Measurements from ENCODE around the gene PLB1. TPM values are rescaled to one million over a fixed set of nuclear protein-coding genes. Genes with fewer than 3 reads are reported as not detected.

PLB1 gene
- total RNA-seq, 1 experiment from 2014 or later = 0.40 TPM

DNA sequence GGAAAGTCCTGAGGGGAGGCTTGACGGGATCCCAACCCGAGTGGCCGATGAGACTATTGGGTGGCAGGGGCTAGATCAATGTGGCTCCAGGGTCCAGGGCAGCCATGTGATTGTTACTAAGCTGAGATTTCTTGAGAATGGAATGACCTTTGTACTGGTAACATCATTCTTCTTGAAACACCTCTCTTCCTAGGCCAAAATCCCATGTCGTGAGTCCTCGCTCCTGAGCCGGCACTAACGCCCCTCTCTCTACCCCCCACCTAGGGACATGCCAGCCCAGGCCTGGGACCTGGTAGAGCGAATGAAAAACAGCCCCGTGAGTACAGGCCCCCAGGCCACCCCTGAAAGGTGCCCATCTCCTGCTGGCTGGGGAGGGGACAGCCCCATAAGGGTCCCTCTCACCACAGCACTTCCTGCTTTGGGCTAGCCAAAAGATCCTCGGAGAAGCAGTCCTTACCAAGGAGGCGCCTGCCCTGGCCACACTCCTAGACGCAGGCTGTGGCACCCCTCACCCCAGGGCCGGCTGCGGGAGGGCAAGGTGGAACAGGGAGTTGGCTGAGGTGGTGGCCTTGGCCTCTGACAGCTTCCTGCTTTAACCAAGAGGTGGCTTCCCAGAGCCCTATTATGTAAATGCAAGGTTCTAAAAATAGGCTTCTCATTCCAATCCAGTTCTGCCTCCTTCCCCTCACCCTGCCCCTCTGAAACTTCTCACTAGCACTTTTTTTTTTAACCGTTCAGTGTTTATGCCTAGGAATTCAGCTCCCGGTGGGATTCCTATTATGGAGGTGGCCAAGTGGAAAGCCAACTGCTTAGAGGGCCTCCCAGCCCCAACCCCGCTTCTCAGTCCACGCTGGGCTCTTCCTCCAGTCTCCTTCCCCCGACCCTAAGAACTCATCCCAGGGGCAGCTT is 129.2 kb downstream of the PLB1 start:
- H2AFZ ChIP-seq (ENCODE audit: low read length) = no peak overlapping the region

DNA sequence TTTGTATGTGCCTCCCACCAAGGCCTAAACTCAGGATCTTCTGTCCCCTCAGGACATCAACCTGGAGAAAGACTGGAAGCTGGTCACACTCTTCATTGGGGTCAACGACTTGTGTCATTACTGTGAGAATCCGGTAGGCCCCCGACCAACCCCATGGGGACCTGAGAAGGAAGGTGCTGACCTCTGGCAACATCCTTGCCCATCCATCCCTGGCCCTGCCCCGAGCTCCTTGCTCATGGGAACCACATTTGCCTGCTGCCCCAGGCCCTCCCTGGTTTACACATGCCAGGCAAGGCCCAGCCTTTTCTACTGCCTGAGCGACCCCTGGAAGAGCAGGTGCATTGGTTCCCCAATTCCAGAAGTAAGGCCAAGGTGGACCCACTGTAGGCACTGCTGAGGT is 130.5 kb downstream of the PLB1 start:
- intact Hi-C loops (cut with micrococcal nuclease) = no loop called here
- Histone ChIP-seq H3K9me3 (ENCODE audit: low read length) (no peaks in the 10 kb centered on the region), H3K79me2 (ENCODE audit: low read length) (no peaks in the 10 kb centered on the region), H4K20me1 (ENCODE audit: low read length) (no peaks in the 10 kb centered on the region), H2AFZ (ENCODE audit: low read length) (no peak overlapping the region), H3K27me3 (ENCODE audit: low read length) (no peaks in the 10 kb centered on the region), H3K4me1 (ENCODE audit: insufficient read depth, low read length) (peaks cover 9% of the 10 kb centered on the region), H3K36me3 (ENCODE audit: low read depth, low read length) (no peaks in the 10 kb centered on the region), H3K9ac (ENCODE audit: low read length) (no peak overlapping the region), H3K27ac (ENCODE audit: low read length) (no peak overlapping the region), H3K9me2 (replicated peaks; ENCODE audit: low read length) (no peaks in the 10 kb centered on the region), H3K4me2 (ENCODE audit: low read length) (no peak overlapping the region), H3F3A (ENCODE audit: low read length, unreplicated experiment) (no peaks in the 10 kb centered on the region), H3K4me3 (ENCODE audit: low read length) (no peak overlapping the region)
- CTCF ChIA-PET = no interaction called here
- DNase-seq = no peak
- TF ChIP-seq EZH2phosphoT487 (IDR thresholded peaks at IDR 0.05; ENCODE audit: borderline replicate concordance, low read length) (no peak), EZH2 (IDR thresholded peaks at IDR 0.05; ENCODE audit: low read length, unreplicated experiment) (no peak)
- TF ChIP-seq, protein P1, sequence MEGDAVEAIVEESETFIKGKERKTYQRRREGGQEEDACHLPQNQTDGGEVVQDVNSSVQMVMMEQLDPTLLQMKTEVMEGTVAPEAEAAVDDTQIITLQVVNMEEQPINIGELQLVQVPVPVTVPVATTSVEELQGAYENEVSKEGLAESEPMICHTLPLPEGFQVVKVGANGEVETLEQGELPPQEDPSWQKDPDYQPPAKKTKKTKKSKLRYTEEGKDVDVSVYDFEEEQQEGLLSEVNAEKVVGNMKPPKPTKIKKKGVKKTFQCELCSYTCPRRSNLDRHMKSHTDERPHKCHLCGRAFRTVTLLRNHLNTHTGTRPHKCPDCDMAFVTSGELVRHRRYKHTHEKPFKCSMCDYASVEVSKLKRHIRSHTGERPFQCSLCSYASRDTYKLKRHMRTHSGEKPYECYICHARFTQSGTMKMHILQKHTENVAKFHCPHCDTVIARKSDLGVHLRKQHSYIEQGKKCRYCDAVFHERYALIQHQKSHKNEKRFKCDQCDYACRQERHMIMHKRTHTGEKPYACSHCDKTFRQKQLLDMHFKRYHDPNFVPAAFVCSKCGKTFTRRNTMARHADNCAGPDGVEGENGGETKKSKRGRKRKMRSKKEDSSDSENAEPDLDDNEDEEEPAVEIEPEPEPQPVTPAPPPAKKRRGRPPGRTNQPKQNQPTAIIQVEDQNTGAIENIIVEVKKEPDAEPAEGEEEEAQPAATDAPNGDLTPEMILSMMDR (conservative IDR thresholded peaks at IDR 0.05; ENCODE audit: low read depth, low read length) = no peak
- no peak for ATAC-seq
- no TSS peak for BruUV-seq (replicated peaks)
- POLR2A ChIA-PET (ENCODE audit: unreplicated experiment) = no interaction called here

More for the DNA sequence above, 129.2 kb downstream of the PLB1 start:
- intact Hi-C loops (cut with micrococcal nuclease) = no loop called here
- DNase-seq (no peak), ATAC-seq (no peak)
- no peak overlapping the region for H3K9ac ChIP-seq (ENCODE audit: low read length)
- CTCF ChIA-PET = no interaction called here
- no peak overlapping the region for H3K4me2 ChIP-seq (ENCODE audit: low read length)
- POLR2A ChIA-PET (ENCODE audit: unreplicated experiment) = no interaction called here
- no peaks in the 10 kb centered on the region for H4K20me1 ChIP-seq (ENCODE audit: low read length)
- H3K9me2 ChIP-seq (replicated peaks; ENCODE audit: low read length) = no peaks in the 10 kb centered on the region
- H3F3A ChIP-seq (ENCODE audit: low read length, unreplicated experiment) = no peaks in the 10 kb centered on the region
- H3K4me1 ChIP-seq (ENCODE audit: insufficient read depth, low read length) = peaks cover 23% of the 10 kb centered on the region
- H3K4me3 ChIP-seq (ENCODE audit: low read length) = no peak overlapping the region
- no peaks in the 10 kb centered on the region for H3K27me3 ChIP-seq (ENCODE audit: low read length)
- H3K36me3 ChIP-seq (ENCODE audit: low read depth, low read length) = no peaks in the 10 kb centered on the region
- TF ChIP-seq, protein P1 (conservative IDR thresholded peaks at IDR 0.05; ENCODE audit: low read depth, low read length) = no peak
- TF ChIP-seq EZH2 (IDR thresholded peaks at IDR 0.05; ENCODE audit: low read length, unreplicated experiment) (no peak), EZH2phosphoT487 (IDR thresholded peaks at IDR 0.05; ENCODE audit: borderline replicate concordance, low read length) (no peak)
- BruUV-seq (replicated peaks) = no TSS peak
- no peak overlapping the region for H3K27ac ChIP-seq (ENCODE audit: low read length)
- H3K9me3 ChIP-seq (ENCODE audit: low read length) = no peaks in the 10 kb centered on the region
- no peaks in the 10 kb centered on the region for H3K79me2 ChIP-seq (ENCODE audit: low read length)

DNA sequence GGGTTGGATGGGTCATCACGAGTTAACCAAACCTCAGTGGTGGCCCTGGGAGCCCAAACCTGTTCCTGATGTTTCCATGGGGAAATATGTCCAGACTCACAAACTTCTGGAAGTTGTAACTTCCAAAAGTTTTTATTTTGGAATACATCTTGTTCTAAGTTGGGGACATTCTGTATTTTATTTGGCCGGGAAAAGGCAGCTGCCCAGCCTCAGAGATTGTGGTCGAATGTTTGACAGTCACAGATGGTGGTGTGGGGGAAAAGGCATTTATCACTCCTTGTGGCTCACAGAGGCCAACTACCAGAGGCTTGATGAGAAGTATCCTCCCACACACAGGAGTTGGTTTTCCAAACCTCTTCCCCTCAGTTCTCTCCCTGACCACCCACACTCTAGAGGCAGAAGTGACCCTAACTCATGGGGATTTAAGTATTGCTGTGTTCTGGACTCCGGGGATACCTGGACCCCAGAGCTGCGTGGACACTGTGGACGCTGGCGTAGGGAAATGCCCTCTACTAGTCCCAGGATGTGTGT is 131.1 kb downstream of the PLB1 start:
- ATAC-seq (no peak), DNase-seq (no peak)
- BruUV-seq (replicated peaks) = no TSS peak
- TF ChIP-seq, protein P1 (conservative IDR thresholded peaks at IDR 0.05; ENCODE audit: low read depth, low read length) = no peak
- TF ChIP-seq EZH2phosphoT487 (IDR thresholded peaks at IDR 0.05; ENCODE audit: borderline replicate concordance, low read length) = no peak
- no peak for TF ChIP-seq EZH2 (IDR thresholded peaks at IDR 0.05; ENCODE audit: low read length, unreplicated experiment)
- no peaks in the 10 kb centered on the region for H3K9me2 ChIP-seq (replicated peaks; ENCODE audit: low read length)
- H3K9me3 ChIP-seq (ENCODE audit: low read length) = no peaks in the 10 kb centered on the region
- no peak overlapping the region for H2AFZ ChIP-seq (ENCODE audit: low read length)
- ChIA-PET CTCF (no interaction called here), POLR2A (ENCODE audit: unreplicated experiment) (no interaction called here)
- H3K9ac ChIP-seq (ENCODE audit: low read length) = no peak overlapping the region
- intact Hi-C loops (cut with micrococcal nuclease) = no loop called here
- H3K27ac ChIP-seq (ENCODE audit: low read length) = no peak overlapping the region
- no peak overlapping the region for H3K4me3 ChIP-seq (ENCODE audit: low read length)
- no peaks in the 10 kb centered on the region for H3F3A ChIP-seq (ENCODE audit: low read length, unreplicated experiment)
- H3K4me1 ChIP-seq (ENCODE audit: insufficient read depth, low read length) = peaks cover 4% of the 10 kb centered on the region
- H3K79me2 ChIP-seq (ENCODE audit: low read length) = no peaks in the 10 kb centered on the region
- H3K4me2 ChIP-seq (ENCODE audit: low read length) = no peak overlapping the region
- no peaks in the 10 kb centered on the region for H4K20me1 ChIP-seq (ENCODE audit: low read length)
- no peaks in the 10 kb centered on the region for H3K36me3 ChIP-seq (ENCODE audit: low read depth, low read length)
- H3K27me3 ChIP-seq (ENCODE audit: low read length) = no peaks in the 10 kb centered on the region
